ENCODE results near the gene MFAP2.
"Not testable (repeated sequence)": the region's sequence is repeated elsewhere in the genome, so short reads cannot be mapped to it uniquely, and the experiment has no call there.

DNA sequence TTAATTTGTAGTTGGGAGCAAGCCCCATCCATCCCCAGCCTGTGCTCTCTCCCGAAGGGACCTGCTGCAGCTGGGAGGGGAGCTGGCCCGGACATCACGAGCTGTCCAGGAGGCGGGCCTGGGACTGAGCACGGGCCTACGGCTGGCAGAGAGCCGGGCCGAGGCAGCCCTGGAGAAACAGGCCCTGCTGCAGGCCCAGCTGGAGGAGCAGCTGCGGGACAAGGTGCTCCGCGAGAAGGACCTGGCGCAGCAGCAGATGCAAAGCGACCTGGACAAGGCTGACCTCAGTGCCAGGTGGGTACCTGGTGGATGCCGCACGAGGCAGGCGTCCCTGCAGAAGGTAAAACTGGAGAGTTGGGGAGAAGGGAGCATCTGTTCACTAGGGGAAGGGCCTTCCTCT lies 43.8 kb downstream of the MFAP2 start:
- TF ChIP-seq, protein P1, sequence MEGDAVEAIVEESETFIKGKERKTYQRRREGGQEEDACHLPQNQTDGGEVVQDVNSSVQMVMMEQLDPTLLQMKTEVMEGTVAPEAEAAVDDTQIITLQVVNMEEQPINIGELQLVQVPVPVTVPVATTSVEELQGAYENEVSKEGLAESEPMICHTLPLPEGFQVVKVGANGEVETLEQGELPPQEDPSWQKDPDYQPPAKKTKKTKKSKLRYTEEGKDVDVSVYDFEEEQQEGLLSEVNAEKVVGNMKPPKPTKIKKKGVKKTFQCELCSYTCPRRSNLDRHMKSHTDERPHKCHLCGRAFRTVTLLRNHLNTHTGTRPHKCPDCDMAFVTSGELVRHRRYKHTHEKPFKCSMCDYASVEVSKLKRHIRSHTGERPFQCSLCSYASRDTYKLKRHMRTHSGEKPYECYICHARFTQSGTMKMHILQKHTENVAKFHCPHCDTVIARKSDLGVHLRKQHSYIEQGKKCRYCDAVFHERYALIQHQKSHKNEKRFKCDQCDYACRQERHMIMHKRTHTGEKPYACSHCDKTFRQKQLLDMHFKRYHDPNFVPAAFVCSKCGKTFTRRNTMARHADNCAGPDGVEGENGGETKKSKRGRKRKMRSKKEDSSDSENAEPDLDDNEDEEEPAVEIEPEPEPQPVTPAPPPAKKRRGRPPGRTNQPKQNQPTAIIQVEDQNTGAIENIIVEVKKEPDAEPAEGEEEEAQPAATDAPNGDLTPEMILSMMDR (IDR thresholded peaks at IDR 0.05) = not testable (repeated sequence)
- TF ChIP-seq POLR2AphosphoS5, EP300, POLR2A (IDR thresholded peaks at IDR 0.05): not testable (repeated sequence)
